SK-N-SH (cell line): Measurements from ENCODE around the gene SORD. TPM values are rescaled to one million over a fixed set of nuclear protein-coding genes. Genes with fewer than 3 reads are reported as not detected.
"Not testable (repeated sequence)": the region's sequence is repeated elsewhere in the genome, so short reads cannot be mapped to it uniquely, and the experiment has no call there.

Source experiments
- CTCF ChIA-PET: fragments of 300-600, 350-600 bp; formaldehyde crosslinking; extraction: SDS; loops from one replicate; lab custom pipeline; 2021; lab: Yijun Ruan, JAX
- POLR2A ChIA-PET: fragments of 350-600 bp; sonication (Branson Sonifier 250); formaldehyde crosslinking; extraction: SDS; loops from one replicate; lab custom pipeline; 2020; ENCODE audit warnings: antibody characterized with exemption, inconsistent platforms; lab: Yijun Ruan, JAX
- DNase-seq: peaks from one replicate; pipeline ENCODE4 v3.0.0; 2012
- H2AFZ ChIP-seq: fragments of 200-600 bp; sonication (generic); 2 replicates; pipeline ENCODE4 v1.8.1; 2016; ENCODE audit warnings: antibody characterized with exemption, mild to moderate bottlenecking, low read depth
- H3F3A ChIP-seq: fragments of 200-600 bp; sonication (generic); replicated peaks from 2 replicates; pipeline ENCODE3; 2016; ENCODE audit warnings: antibody characterized with exemption, mild to moderate bottlenecking; ENCODE audit not compliant: insufficient read depth
- H3K27ac ChIP-seq, 2 experiments: fragments of 200-500 bp in 1 of 2; fragments of 200-600 bp in 1 of 2; sonication (Bioruptor generic) in 1 of 2; sonication (generic), shearing (Covaris generic) in 1 of 2; 2 replicates each; pipeline versions ENCODE4 v1.5.1 to v1.6.1; 2014 to 2016; ENCODE audit warnings: low read depth in 2 of 2, inconsistent platforms in 1 of 2, low read length in 1 of 2, mild to moderate bottlenecking in 1 of 2, mixed read lengths in 1 of 2
- H3K27me3 ChIP-seq: fragments of 200-600 bp; sonication (generic), shearing (Covaris generic); 2 replicates; pipeline ENCODE4 v1.6.1; 2016; ENCODE audit warnings: mixed run types; ENCODE audit not compliant: insufficient read depth
- H3K36me3 ChIP-seq, 2 experiments: fragments of 200-500 bp in 1 of 2; fragments of 200-600 bp in 1 of 2; sonication (Bioruptor generic) in 1 of 2; sonication (generic) in 1 of 2; replicated peaks in 1 of 2; 2 replicates each; pipeline versions ENCODE3 to v1.5.1; 2014 to 2016; ENCODE audit warnings: low read length in 1 of 2, mild to moderate bottlenecking in 1 of 2; ENCODE audit not compliant: insufficient read depth in 2 of 2, control insufficient read depth in 1 of 2
- H3K4me1 ChIP-seq, 2 experiments: fragments of 200-500 bp in 1 of 2; fragments of 200-600 bp in 1 of 2; sonication (Bioruptor generic) in 1 of 2; sonication (generic), shearing (Covaris generic) in 1 of 2; 2 replicates each; pipeline versions ENCODE4 v1.5.1 to v1.6.1; 2014 to 2016; ENCODE audit warnings: low read depth in 1 of 2, low read length in 1 of 2, mixed run types in 1 of 2; ENCODE audit not compliant: insufficient read depth in 2 of 2, control insufficient read depth in 1 of 2
- H3K4me2 ChIP-seq: fragments of 200-600 bp; sonication (generic), shearing (Covaris generic); 2 replicates; pipeline ENCODE4 v1.6.1; 2017; ENCODE audit warnings: mixed run types
- H3K4me3 ChIP-seq, 2 experiments: fragments of 200-500 bp in 1 of 2; fragments of 200-600 bp in 1 of 2; sonication (Bioruptor generic) in 1 of 2; sonication (generic), shearing (Covaris generic) in 1 of 2; 2 replicates each; pipeline versions ENCODE4 v1.5.1 to v1.8.1; 2014 to 2016; ENCODE audit warnings: low read depth in 2 of 2, inconsistent platforms in 1 of 2, low read length in 1 of 2, mild to moderate bottlenecking in 1 of 2, mixed read lengths in 1 of 2, moderate library complexity in 1 of 2
- H3K79me2 ChIP-seq: fragments of 200-600 bp; sonication (generic); 2 replicates; pipeline ENCODE4 v1.8.1; 2017; ENCODE audit warnings: mild to moderate bottlenecking; ENCODE audit not compliant: insufficient read depth
- H3K9ac ChIP-seq: fragments of 200-600 bp; sonication (generic); 2 replicates; pipeline ENCODE4 v1.6.1; 2017; ENCODE audit warnings: mixed run types
- H3K9me2 ChIP-seq: fragments of 200-600 bp; sonication (generic); 2 replicates; pipeline ENCODE4 v1.6.1; 2017; ENCODE audit warnings: mixed run types
- H3K9me3 ChIP-seq: fragments of 200-600 bp; sonication (generic); 2 replicates; pipeline ENCODE4 v1.6.1; 2017; ENCODE audit warnings: mixed run types, mild to moderate bottlenecking, moderate library complexity
- H4K20me1 ChIP-seq: fragments of 200-600 bp; sonication (generic); 2 replicates; pipeline ENCODE4 v1.6.1; 2017; ENCODE audit warnings: mild to moderate bottlenecking, mixed run types; ENCODE audit not compliant: insufficient read depth
- ELF1 ChIP-seq: IDR thresholded peaks from 2 replicates; pipeline ENCODE4 v1.4.0; 2012
- FOXM1 ChIP-seq: IDR thresholded peaks from 2 replicates; pipeline ENCODE4 v1.4.0; 2012; ENCODE audit warnings: low read depth, mild to moderate bottlenecking
- GABPA ChIP-seq: IDR thresholded peaks from 2 replicates; pipeline ENCODE4 v1.4.0; 2012; ENCODE audit warnings: low read depth, mild to moderate bottlenecking
- MXI1 ChIP-seq: IDR thresholded peaks from 2 replicates; pipeline ENCODE4 v1.6.1; 2012; ENCODE audit warnings: mild to moderate bottlenecking, low read depth, low read length, improper control_type of control experiment
- NRF1 ChIP-seq: IDR thresholded peaks from 2 replicates; pipeline ENCODE4 v1.6.1; 2012; ENCODE audit warnings: low read depth, mild to moderate bottlenecking, low read length
- POLR2AphosphoS5 ChIP-seq: IDR thresholded peaks from 2 replicates; pipeline ENCODE4 v1.6.1; 2012; ENCODE audit warnings: low read depth, low read length
- RXRA ChIP-seq: IDR thresholded peaks from 2 replicates; pipeline ENCODE4 v1.4.0; 2012; ENCODE audit warnings: low read depth, mild to moderate bottlenecking, borderline replicate concordance
- SMC3 ChIP-seq: IDR thresholded peaks from 2 replicates; pipeline ENCODE4 v1.6.1; 2012; ENCODE audit warnings: low read depth, low read length, improper control_type of control experiment
- TCF12 ChIP-seq: IDR thresholded peaks from 2 replicates; pipeline ENCODE4 v1.4.0; 2012
- TEAD4 ChIP-seq: IDR thresholded peaks from 2 replicates; pipeline ENCODE4 v1.4.0; 2012; ENCODE audit warnings: mild to moderate bottlenecking, borderline replicate concordance; ENCODE audit not compliant: insufficient read depth
- YY1 ChIP-seq: IDR thresholded peaks from 2 replicates; pipeline ENCODE4 v1.4.0; 2012; ENCODE audit warnings: low read depth, mild to moderate bottlenecking
- whole genome bisulfite sequencing: methylation state at CpG from one replicate; pipeline ENCODE4 v1.1.6; 2017; ENCODE audit warnings: low lambda C conversion rate; 5-methylcytosine and 5-hydroxymethylcytosine counted together
- polyA plus RNA-seq, 3 experiments: library from polyadenylated mRNA; depleted of rRNA; stranded (reverse); fragments of >200 nt; gene quantifications; 2 replicates each; pipeline ENCODE4 v1.2.3, GENCODE V29; 2012
- TF ChIP-seq, protein P1 (sequence below): fragments of 150-350 bp; IDR thresholded peaks from 2 replicates; pipeline ENCODE4 v1.6.1; 2016; ENCODE audit warnings: mild to moderate bottlenecking, low read depth, low read length
- TF ChIP-seq, protein P2 (sequence below): IDR thresholded peaks from 2 replicates; pipeline ENCODE4 v1.4.0; 2012; ENCODE audit warnings: low read depth, borderline replicate concordance
- TF ChIP-seq, protein P3 (sequence below): IDR thresholded peaks from 2 replicates; pipeline ENCODE4 v1.4.0; 2012; ENCODE audit warnings: low read depth, borderline replicate concordance

Gene SORD
- polyA plus RNA-seq, 1 of the 3 experiments (the other 2 are of a cell fraction), result 35.1 TPM

DNA sequence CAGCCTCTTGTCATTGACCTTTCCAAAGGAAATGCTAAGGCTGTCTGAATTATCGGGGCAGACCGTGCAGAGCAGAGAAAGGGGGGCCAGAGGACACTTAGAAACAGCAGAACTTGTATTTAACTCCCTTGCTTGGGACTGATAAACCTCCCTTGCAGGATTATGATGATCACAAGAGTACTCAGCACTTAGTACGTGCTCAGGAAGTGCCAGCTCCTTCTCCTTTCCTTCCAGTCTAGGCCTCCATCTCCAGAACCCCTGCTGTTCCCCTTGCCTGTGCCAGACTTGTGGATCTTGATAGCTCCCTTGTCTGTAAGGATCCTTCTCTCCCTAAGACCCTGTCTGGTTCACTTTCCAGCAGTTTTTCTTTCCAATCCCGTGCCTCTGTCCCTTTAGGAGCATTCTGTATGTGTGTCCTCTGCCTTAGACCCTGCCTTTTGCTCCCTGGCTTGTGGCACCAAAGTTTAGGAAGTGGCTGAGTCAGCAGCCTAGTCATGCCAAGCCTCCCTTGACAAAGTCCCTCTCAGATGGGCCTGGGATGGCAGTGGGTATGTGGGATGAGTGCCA lies 747 bp downstream of the SORD start:
- H3F3A ChIP-seq, result no peaks in the 10 kb centered on the region
- H3K4me3 ChIP-seq, result peak overlapping the region; percentile 74 to 80
- ChIA-PET CTCF (interaction anchor here (0.9 to 2.1 kb wide), 3 partner anchors 13 to 434 kb away, joined by 3 to 10 read pairs (median 5); no protein-coding TSS in a partner anchor), POLR2A (interaction anchor here (0.8 to 1.3 kb wide), 3 partner anchors 94 to 563 kb away, joined by 3 to 4 read pairs (median 3); partner anchors contain the start of gene BLOC1S6)
- no peaks in the 10 kb centered on the region for H3K9me2 ChIP-seq
- H3K4me1 ChIP-seq, result peaks cover 0 to 28% of the 10 kb centered on the region in 2 experiments; a peak in 3 of 4 replicates
- DNase-seq, result peak; percentile 16
- no peaks in the 10 kb centered on the region for H3K79me2 ChIP-seq
- H3K4me2 ChIP-seq, result peak overlapping the region; percentile 90
- peak overlapping the region; percentile 71 for H3K9ac ChIP-seq
- no peaks in the 10 kb centered on the region for H4K20me1 ChIP-seq
- TF ChIP-seq YY1 (no peak), SMC3 (no peak), RXRA (no peak), TEAD4 (no peak), MXI1 (no peak), NRF1 (no peak), TCF12 (no peak), FOXM1 (no peak), POLR2AphosphoS5 (no peak), ELF1 (no peak), GABPA (no peak)
- TF ChIP-seq, protein P1, sequence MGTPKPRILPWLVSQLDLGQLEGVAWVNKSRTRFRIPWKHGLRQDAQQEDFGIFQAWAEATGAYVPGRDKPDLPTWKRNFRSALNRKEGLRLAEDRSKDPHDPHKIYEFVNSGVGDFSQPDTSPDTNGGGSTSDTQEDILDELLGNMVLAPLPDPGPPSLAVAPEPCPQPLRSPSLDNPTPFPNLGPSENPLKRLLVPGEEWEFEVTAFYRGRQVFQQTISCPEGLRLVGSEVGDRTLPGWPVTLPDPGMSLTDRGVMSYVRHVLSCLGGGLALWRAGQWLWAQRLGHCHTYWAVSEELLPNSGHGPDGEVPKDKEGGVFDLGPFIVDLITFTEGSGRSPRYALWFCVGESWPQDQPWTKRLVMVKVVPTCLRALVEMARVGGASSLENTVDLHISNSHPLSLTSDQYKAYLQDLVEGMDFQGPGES, result no peak
- TF ChIP-seq, protein P2, sequence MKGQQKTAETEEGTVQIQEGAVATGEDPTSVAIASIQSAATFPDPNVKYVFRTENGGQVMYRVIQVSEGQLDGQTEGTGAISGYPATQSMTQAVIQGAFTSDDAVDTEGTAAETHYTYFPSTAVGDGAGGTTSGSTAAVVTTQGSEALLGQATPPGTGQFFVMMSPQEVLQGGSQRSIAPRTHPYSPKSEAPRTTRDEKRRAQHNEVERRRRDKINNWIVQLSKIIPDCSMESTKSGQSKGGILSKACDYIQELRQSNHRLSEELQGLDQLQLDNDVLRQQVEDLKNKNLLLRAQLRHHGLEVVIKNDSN, result no peak
- TF ChIP-seq, protein P3, sequence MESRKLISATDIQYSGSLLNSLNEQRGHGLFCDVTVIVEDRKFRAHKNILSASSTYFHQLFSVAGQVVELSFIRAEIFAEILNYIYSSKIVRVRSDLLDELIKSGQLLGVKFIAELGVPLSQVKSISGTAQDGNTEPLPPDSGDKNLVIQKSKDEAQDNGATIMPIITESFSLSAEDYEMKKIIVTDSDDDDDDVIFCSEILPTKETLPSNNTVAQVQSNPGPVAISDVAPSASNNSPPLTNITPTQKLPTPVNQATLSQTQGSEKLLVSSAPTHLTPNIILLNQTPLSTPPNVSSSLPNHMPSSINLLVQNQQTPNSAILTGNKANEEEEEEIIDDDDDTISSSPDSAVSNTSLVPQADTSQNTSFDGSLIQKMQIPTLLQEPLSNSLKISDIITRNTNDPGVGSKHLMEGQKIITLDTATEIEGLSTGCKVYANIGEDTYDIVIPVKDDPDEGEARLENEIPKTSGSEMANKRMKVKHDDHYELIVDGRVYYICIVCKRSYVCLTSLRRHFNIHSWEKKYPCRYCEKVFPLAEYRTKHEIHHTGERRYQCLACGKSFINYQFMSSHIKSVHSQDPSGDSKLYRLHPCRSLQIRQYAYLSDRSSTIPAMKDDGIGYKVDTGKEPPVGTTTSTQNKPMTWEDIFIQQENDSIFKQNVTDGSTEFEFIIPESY, result no peak
- WGBS, result 28% methylated on average over 4 of the region's 4 CpGs
- H3K9me3 ChIP-seq, result no peaks in the 10 kb centered on the region
- H3K27me3 ChIP-seq, result peaks cover 7% of the 10 kb centered on the region; the same call in 1 of the 2 replicates
- H3K27ac ChIP-seq, result peak overlapping the region; percentile 31 to 72; a peak in 2 of 4 replicates
- H2AFZ ChIP-seq, result peak overlapping the region; percentile 99
- peaks cover 0 to 4% of the 10 kb centered on the region in 2 experiments for H3K36me3 ChIP-seq

DNA sequence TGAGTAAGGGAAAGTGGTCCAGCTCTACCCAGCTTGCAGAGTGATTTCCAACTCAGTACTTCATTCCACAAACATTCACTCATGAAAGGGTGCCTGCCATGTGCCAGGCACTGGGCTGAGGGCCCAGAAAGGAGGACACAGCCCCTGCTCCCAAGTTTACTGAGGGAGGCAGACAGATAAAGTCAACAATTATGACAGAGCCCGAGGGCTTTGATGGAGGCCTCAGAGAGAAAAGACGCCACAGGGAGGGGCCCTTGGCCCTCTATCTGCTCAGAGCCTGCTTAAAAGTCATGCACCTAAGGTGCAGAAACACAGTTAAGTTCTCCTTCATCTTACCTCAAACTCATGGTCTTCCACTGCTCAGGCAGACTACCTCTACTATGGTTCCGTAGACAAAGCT lies 1.7 kb downstream of the SORD start:
- not testable (repeated sequence) for H4K20me1 ChIP-seq, H3K27me3 ChIP-seq, H2AFZ ChIP-seq, DNase-seq, H3K79me2 ChIP-seq, H3K9me3 ChIP-seq, H3K4me2 ChIP-seq, H3K9me2 ChIP-seq, H3F3A ChIP-seq, H3K36me3 ChIP-seq, H3K4me3 ChIP-seq, H3K27ac ChIP-seq, H3K9ac ChIP-seq
- 79% methylated on average over 3 of the region's 3 CpGs for WGBS
- ChIA-PET POLR2A (interaction anchor here (1.3 kb wide), 1 partner anchor 93 kb away, joined by 3 read pairs; no protein-coding TSS in a partner anchor), CTCF (interaction anchor here (1.7 to 2.1 kb wide), 2 partner anchors 12 to 93 kb away, joined by 5 to 10 read pairs; no protein-coding TSS in a partner anchor)
- peaks cover 0 to 33% of the 10 kb centered on the region in 2 experiments; a peak in 3 of 4 replicates for H3K4me1 ChIP-seq

DNA sequence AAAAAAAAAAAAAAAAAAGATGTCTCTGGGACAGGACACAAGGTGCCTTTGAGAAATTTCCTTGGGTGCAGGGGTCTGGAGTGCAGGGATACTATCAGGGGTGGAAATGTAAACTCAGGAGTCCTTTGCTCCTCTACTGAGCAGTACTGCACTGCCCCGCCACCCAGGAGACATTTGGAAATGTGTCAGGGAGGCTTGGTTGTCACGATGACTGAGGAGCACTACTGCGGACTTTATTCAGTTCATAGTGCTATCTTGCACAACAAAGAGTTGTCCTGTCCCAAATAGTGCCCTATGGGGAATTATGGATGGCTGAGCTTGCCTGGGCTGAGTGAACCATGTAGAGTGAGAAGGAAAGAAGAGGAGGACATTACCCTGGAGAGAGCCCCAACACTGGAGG lies 2.6 kb downstream of the SORD start:
- peaks cover 0 to 33% of the 10 kb centered on the region in 2 experiments; a peak in 3 of 4 replicates for H3K4me1 ChIP-seq
- H3F3A ChIP-seq, POLR2A ChIA-PET, H3K9me3 ChIP-seq, CTCF ChIA-PET, DNase-seq, H3K9ac ChIP-seq, H3K4me2 ChIP-seq, H3K79me2 ChIP-seq, H3K36me3 ChIP-seq, H3K4me3 ChIP-seq, H3K27ac ChIP-seq, H2AFZ ChIP-seq, H3K27me3 ChIP-seq, H3K9me2 ChIP-seq, H4K20me1 ChIP-seq: not testable (repeated sequence)
- 100% methylated on average over 3 of the region's 3 CpGs for WGBS
